ENCODE data around the gene S1PR1.

The S1PR1 gene

GRCh38 chr1:101280049-101280592, 43.3 kb downstream of the S1PR1 start:
- peak overlapping the region; percentile 92 for H3K27ac Mint-ChIP-seq (ENCODE audit: low read depth)
- H3K4me1 Mint-ChIP-seq: peaks cover 93% of the 10 kb centered on the region
- ATAC-seq (replicated peaks; ENCODE audit: extremely low read depth, poor library complexity, severe bottlenecking): no peak
- H3K9me3 Mint-ChIP-seq: no peaks in the 10 kb centered on the region
- no peak for DNase-seq (ENCODE audit: low spot score in 2 of 2)
- H3K36me3 Mint-ChIP-seq (ENCODE audit: insufficient read depth): peaks cover 5% of the 10 kb centered on the region
- H3K4me3 Mint-ChIP-seq: peak overlapping the region; percentile 61
- H3K27me3 Mint-ChIP-seq: no peaks in the 10 kb centered on the region

DNA sequence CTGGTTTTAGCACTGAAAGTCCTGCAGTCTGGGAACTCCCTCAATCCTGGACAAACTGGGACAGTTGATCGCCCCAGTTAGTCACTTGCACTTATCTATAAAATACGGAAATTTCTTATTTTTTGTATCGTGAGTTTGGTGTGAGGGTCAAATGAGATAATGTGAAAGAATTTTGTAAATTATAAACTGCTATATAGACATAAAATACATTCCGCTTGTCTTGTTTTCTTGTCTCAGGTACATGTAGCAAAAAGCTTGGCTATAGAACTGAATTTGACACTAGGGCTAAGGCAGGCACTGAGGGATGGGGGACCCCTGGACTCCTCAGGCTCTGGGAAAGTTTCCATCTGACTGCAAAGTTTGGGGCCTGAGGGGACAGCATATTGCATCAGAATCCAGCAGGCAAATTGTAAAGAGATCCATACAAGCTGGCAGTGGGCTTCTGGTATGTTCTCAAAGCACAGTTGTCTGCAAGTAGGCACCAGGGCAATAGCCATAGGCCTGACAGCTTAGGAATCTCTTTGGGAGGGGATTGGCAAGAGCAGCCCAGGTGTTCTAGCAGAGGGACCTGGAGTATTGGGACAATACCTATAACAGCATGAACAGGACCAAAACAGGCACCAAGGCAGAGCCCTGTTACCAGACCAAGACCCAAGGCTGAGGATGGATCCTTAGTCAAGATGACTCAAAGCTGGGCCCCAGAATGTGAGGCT, 44.3 kb downstream of the S1PR1 start:
- H3K4me3 Mint-ChIP-seq: peak overlapping the region; percentile 45
- H3K9me3 Mint-ChIP-seq: no peaks in the 10 kb centered on the region

GRCh38 chr1:101281751-101282150, 44.9 kb downstream of the S1PR1 start:
- Mint-ChIP-seq H3K4me1 (peaks cover 95% of the 10 kb centered on the region), H3K27ac (ENCODE audit: low read depth) (peak overlapping the region; percentile 97), H3K9me3 (no peaks in the 10 kb centered on the region), H3K4me3 (peak overlapping the region; percentile 45), H3K27me3 (no peaks in the 10 kb centered on the region), H3K36me3 (ENCODE audit: insufficient read depth) (peaks cover 5% of the 10 kb centered on the region)
- ATAC-seq (replicated peaks; ENCODE audit: extremely low read depth, poor library complexity, severe bottlenecking) (no peak), DNase-seq (ENCODE audit: low spot score in 2 of 2) (no peak)

More for the DNA sequence above, 44.3 kb downstream of the S1PR1 start:
- Mint-ChIP-seq H3K27ac (ENCODE audit: low read depth) (peak overlapping the region; percentile 97), H3K27me3 (no peaks in the 10 kb centered on the region), H3K4me1 (peaks cover 95% of the 10 kb centered on the region), H3K36me3 (ENCODE audit: insufficient read depth) (peaks cover 5% of the 10 kb centered on the region)
- ATAC-seq (replicated peaks; ENCODE audit: extremely low read depth, poor library complexity, severe bottlenecking) (no peak), DNase-seq (ENCODE audit: low spot score in 2 of 2) (no peak)

GRCh38 chr1:101282314-101283038, 45.7 kb downstream of the S1PR1 start:
- no peaks in the 10 kb centered on the region for H3K27me3 Mint-ChIP-seq
- H3K4me1 Mint-ChIP-seq: peaks cover 90% of the 10 kb centered on the region
- DNase-seq (ENCODE audit: low spot score in 2 of 2) (no peak), ATAC-seq (replicated peaks; ENCODE audit: extremely low read depth, poor library complexity, severe bottlenecking) (no peak)
- H3K9me3 Mint-ChIP-seq: no peaks in the 10 kb centered on the region
- peak overlapping the region; percentile 97 for H3K27ac Mint-ChIP-seq (ENCODE audit: low read depth)
- peak overlapping the region; percentile 46 for H3K4me3 Mint-ChIP-seq
- peaks cover 3% of the 10 kb centered on the region for H3K36me3 Mint-ChIP-seq (ENCODE audit: insufficient read depth)

DNA sequence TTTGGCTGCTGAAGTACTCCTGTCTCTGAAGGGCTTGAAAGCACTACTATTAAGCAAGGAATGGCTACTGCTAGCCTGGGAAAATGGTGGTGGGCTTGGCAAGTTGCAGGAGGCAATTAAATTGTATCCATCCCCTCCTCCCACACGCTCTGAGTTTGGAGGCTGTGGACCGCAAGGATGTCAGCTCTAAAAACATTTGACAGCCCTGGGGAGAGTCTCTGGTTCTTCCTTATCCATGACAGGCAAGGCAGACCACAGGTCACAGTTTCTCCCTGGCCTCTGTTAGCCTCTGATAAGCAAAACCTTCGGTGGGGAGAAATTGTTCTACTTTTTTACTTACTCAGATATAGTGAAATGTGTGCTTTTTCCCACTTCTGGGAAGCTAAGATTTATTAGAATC, 46.6 kb downstream of the S1PR1 start:
- H3K36me3 Mint-ChIP-seq (ENCODE audit: insufficient read depth): peaks cover 3% of the 10 kb centered on the region
- no peak for DNase-seq (ENCODE audit: low spot score in 2 of 2)
- no peaks in the 10 kb centered on the region for H3K9me3 Mint-ChIP-seq
- H3K4me1 Mint-ChIP-seq: peaks cover 86% of the 10 kb centered on the region
- peak overlapping the region; percentile 70 for H3K4me3 Mint-ChIP-seq
- ATAC-seq (replicated peaks; ENCODE audit: extremely low read depth, poor library complexity, severe bottlenecking): no peak
- H3K27me3 Mint-ChIP-seq: no peaks in the 10 kb centered on the region
- H3K27ac Mint-ChIP-seq (ENCODE audit: low read depth): peak overlapping the region; percentile 97

GRCh38 chr1:101284021-101284420, 47.2 kb downstream of the S1PR1 start:
- DNase-seq (ENCODE audit: low spot score in 2 of 2) (peak; percentile 26 to 56), ATAC-seq (replicated peaks; ENCODE audit: extremely low read depth, poor library complexity, severe bottlenecking) (peak; percentile 81)
- Mint-ChIP-seq H3K9me3 (no peaks in the 10 kb centered on the region), H3K36me3 (ENCODE audit: insufficient read depth) (peaks cover 3% of the 10 kb centered on the region), H3K27ac (ENCODE audit: low read depth) (peak overlapping the region; percentile 97), H3K27me3 (no peaks in the 10 kb centered on the region), H3K4me1 (peaks cover 86% of the 10 kb centered on the region), H3K4me3 (peak overlapping the region; percentile 70)

- peak overlapping the region; percentile 70 for H3K4me3 Mint-ChIP-seq
- peaks cover 81% of the 10 kb centered on the region for H3K4me1 Mint-ChIP-seq
Measured at GRCh38 chr1:101284622-101285218, 47.9 kb downstream of the S1PR1 start.

GRCh38 chr1:101285922-101286570, 49.2 kb downstream of the S1PR1 start:
- no peak for ATAC-seq (replicated peaks; ENCODE audit: extremely low read depth, poor library complexity, severe bottlenecking)

More at GRCh38 chr1:101284622-101285218, 47.9 kb downstream of the S1PR1 start:
- ATAC-seq (replicated peaks; ENCODE audit: extremely low read depth, poor library complexity, severe bottlenecking) (no peak), DNase-seq (ENCODE audit: low spot score in 2 of 2) (no peak)
- H3K27ac Mint-ChIP-seq (ENCODE audit: low read depth): peak overlapping the region; percentile 97
- no peaks in the 10 kb centered on the region for H3K9me3 Mint-ChIP-seq
- H3K36me3 Mint-ChIP-seq (ENCODE audit: insufficient read depth): peaks cover 3% of the 10 kb centered on the region
- H3K27me3 Mint-ChIP-seq: no peaks in the 10 kb centered on the region

DNA sequence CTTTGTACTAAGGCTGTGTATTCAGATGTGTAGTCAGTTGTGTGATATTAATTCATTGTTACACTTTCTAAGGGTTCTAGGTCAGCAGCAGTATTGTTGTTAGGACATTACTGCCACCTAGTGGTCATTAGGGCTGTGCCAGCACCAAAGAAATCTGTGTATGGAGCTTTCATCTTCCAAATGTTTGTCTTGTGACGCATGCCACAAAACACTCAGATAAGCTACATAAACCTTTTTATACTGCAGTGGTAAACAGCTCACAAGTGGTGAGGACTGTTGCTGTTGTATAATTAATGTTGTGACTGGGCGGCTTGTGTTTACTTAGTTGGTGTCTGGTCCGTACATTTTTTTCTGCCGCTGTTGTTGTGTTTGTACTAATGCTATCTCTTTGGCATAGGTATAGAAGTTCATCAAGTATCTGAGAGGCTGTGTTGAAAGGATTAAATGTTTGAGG, 51.7 kb downstream of the S1PR1 start:
- H3K27me3 Mint-ChIP-seq: no peaks in the 10 kb centered on the region
- H3K4me3 Mint-ChIP-seq: no peak overlapping the region
- peak overlapping the region; percentile 87 for H3K27ac Mint-ChIP-seq (ENCODE audit: low read depth)
- peak; percentile 40 to 59 for DNase-seq (ENCODE audit: low spot score in 2 of 2)
- peaks cover 70% of the 10 kb centered on the region for H3K4me1 Mint-ChIP-seq
- H3K36me3 Mint-ChIP-seq (ENCODE audit: insufficient read depth): peaks cover 3% of the 10 kb centered on the region
- peak; percentile 52 for ATAC-seq (replicated peaks; ENCODE audit: extremely low read depth, poor library complexity, severe bottlenecking)
- H3K9me3 Mint-ChIP-seq: no peaks in the 10 kb centered on the region

More at GRCh38 chr1:101285922-101286570, 49.2 kb downstream of the S1PR1 start:
- no peak for DNase-seq (ENCODE audit: low spot score in 2 of 2)
- Mint-ChIP-seq H3K27me3 (no peaks in the 10 kb centered on the region), H3K4me1 (peaks cover 77% of the 10 kb centered on the region), H3K9me3 (no peaks in the 10 kb centered on the region), H3K4me3 (peak overlapping the region; percentile 19), H3K36me3 (ENCODE audit: insufficient read depth) (peaks cover 5% of the 10 kb centered on the region), H3K27ac (ENCODE audit: low read depth) (peak overlapping the region; percentile 97)

DNA sequence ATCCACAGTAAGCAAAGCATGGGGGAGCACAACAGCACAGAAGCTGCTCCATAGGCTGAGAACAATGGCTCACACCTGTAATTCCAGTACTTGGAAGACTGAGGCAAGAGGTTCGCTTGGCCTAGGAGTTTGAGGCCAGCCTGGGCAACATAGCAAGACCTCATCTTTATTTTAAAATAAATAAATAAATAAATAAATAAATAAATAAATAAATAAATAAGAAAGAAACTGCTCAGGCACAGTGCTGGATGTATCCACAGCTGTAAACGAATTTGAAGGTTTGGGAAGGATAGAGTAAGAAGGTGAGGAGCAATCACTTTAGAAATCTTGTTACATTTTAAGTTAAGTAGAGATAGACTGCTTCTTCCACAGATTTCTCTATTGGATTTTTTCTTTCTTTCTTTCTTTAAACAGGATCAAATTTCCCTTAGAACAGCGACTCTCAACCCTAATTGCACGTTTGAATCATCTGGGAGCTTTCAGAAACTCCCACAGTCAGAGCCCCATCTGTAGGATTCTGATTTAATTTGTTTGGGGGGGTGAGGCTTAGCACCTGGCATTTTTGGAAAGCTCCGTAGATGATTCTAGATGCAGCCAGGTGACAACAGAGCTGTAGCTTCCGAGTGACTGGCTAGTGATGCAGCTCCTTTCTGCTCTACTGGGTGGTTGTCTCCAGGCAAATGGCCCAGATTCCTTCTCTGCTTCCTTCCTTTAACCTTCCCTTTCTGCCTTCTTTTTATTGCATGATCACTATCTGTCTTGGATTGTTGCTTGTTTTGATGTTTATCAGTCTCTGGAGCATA, 53.5 kb downstream of the S1PR1 start:
- H3K27ac Mint-ChIP-seq (ENCODE audit: low read depth): peak overlapping the region; percentile 68
- DNase-seq (ENCODE audit: low spot score in 2 of 2): no peak
- peaks cover 7% of the 10 kb centered on the region for H3K36me3 Mint-ChIP-seq (ENCODE audit: insufficient read depth)
- no peaks in the 10 kb centered on the region for H3K27me3 Mint-ChIP-seq
- peaks cover 57% of the 10 kb centered on the region for H3K4me1 Mint-ChIP-seq
- H3K4me3 Mint-ChIP-seq: peak overlapping the region; percentile 10
- no peak for ATAC-seq (replicated peaks; ENCODE audit: extremely low read depth, poor library complexity, severe bottlenecking)
- H3K9me3 Mint-ChIP-seq: no peaks in the 10 kb centered on the region
